RWPE2 (cell line): ENCODE results near the gene IFITM10.
A peak's percentile ranks its signal among the peaks of the same experiment; 100 is the strongest.

ENCODE experiments used
- ATAC-seq: fragments of 200-7000 bp; cut with Tn5 transposase; 3 replicates; pipeline ENCODE4 v1.9.1; 2021; ENCODE audit warnings: low read depth
- DNase-seq: peaks from one replicate; pipeline ENCODE4 v3.0.0-alpha.2; 2020; ENCODE audit warnings: low spot score
- H3K27ac ChIP-seq: fragments of 450-650 bp; 2 replicates; pipeline ENCODE4 v1.5.1; 2017; ENCODE audit warnings: mild to moderate bottlenecking; ENCODE audit not compliant: poor library complexity, severe bottlenecking
- H3K27me3 ChIP-seq: fragments of 250-450 bp; sonication (Bioruptor Pico); 2 replicates; pipeline ENCODE4 v1.5.1; 2021; ENCODE audit warnings: mild to moderate bottlenecking, moderate library complexity; ENCODE audit not compliant: insufficient read depth, poor library complexity, severe bottlenecking
- H3K36me3 ChIP-seq: fragments of 250-450 bp; sonication (Bioruptor Pico); 2 replicates; pipeline ENCODE4 v1.5.1; 2020; ENCODE audit warnings: low read depth, mild to moderate bottlenecking, moderate library complexity
- H3K4me1 ChIP-seq: fragments of 250-450 bp; sonication (Bioruptor Pico); 2 replicates; pipeline ENCODE4 v1.5.1; 2021; ENCODE audit warnings: mild to moderate bottlenecking, moderate library complexity; ENCODE audit not compliant: insufficient read depth, poor library complexity, severe bottlenecking
- H3K4me3 ChIP-seq: fragments of 250-450 bp; sonication (Bioruptor Pico); 2 replicates; pipeline ENCODE4 v1.5.1; 2021; ENCODE audit warnings: mild to moderate bottlenecking, moderate library complexity; ENCODE audit not compliant: severe bottlenecking
- H3K9me3 ChIP-seq: fragments of 250-450 bp; sonication (Bioruptor Pico); 2 replicates; pipeline ENCODE4 v1.5.1; 2021; ENCODE audit warnings: mild to moderate bottlenecking, moderate library complexity; ENCODE audit not compliant: severe bottlenecking
- CTCF ChIP-seq: fragments of 450-650 bp; IDR thresholded peaks from one replicate; pipeline ENCODE4 v1.5.1; 2017; ENCODE audit warnings: mild to moderate bottlenecking, moderate library complexity; ENCODE audit not compliant: poor library complexity, severe bottlenecking

The IFITM10 gene

GRCh38 chr11:1783725-1784529 is 33.5 kb upstream of the IFITM10 start:
- TF ChIP-seq CTCF, result no peak
- no peak overlapping the region for H3K27ac ChIP-seq
- ATAC-seq (no peak), DNase-seq (no peak)
- H3K27me3 ChIP-seq, result no peaks in the 10 kb centered on the region
- no peak overlapping the region for H3K4me3 ChIP-seq
- no peaks in the 10 kb centered on the region for H3K9me3 ChIP-seq
- no peaks in the 10 kb centered on the region for H3K36me3 ChIP-seq
- no peaks in the 10 kb centered on the region for H3K4me1 ChIP-seq

- Histone ChIP-seq H3K36me3 (no peaks in the 10 kb centered on the region), H3K27ac (no peak overlapping the region), H3K4me3 (no peak overlapping the region), H3K4me1 (no peaks in the 10 kb centered on the region), H3K9me3 (no peaks in the 10 kb centered on the region), H3K27me3 (no peaks in the 10 kb centered on the region)
- no peak for TF ChIP-seq CTCF
- no peak for DNase-seq
- 0 out of 3 replicates have a peak, but pooled peaks have one; percentile 21 for ATAC-seq
These were observed 32.7 kb upstream of the IFITM10 start for GRCh38 chr11:1782831-1783724.

- no peak overlapping the region for H3K4me3 ChIP-seq
- DNase-seq, result no peak
- H3K27me3 ChIP-seq, result no peaks in the 10 kb centered on the region
- no peak overlapping the region for H3K27ac ChIP-seq
- H3K9me3 ChIP-seq, result no peaks in the 10 kb centered on the region
- ATAC-seq, result no peak
- H3K36me3 ChIP-seq, result no peaks in the 10 kb centered on the region
- TF ChIP-seq CTCF, result no peak
- H3K4me1 ChIP-seq, result no peaks in the 10 kb centered on the region
These were observed 31.7 kb upstream of the IFITM10 start for GRCh38 chr11:1782031-1782590.

- H3K4me3 ChIP-seq, result no peak overlapping the region
- ATAC-seq (no peak), DNase-seq (no peak)
- no peak overlapping the region for H3K27ac ChIP-seq
- H3K27me3 ChIP-seq, result no peaks in the 10 kb centered on the region
- H3K4me1 ChIP-seq, result no peaks in the 10 kb centered on the region
- H3K9me3 ChIP-seq, result no peaks in the 10 kb centered on the region
- TF ChIP-seq CTCF, result no peak
- no peaks in the 10 kb centered on the region for H3K36me3 ChIP-seq
These were observed 31.2 kb upstream of the IFITM10 start for GRCh38 chr11:1781593-1781975.
